Natural killer cell (primary cell): Measurements from ENCODE around the gene GPX3. TPM values are rescaled to one million over a fixed set of nuclear protein-coding genes. Genes with fewer than 3 reads are reported as not detected.

ENCODE experiments used
- ATAC-seq, 3 donors: fragments of 150-1000 bp in 2 of 3; fragments of 200-7000 bp in 1 of 3; cut with Tn5 transposase; 1 replicate in 1 of 3; 2 replicates in 2 of 3; pipeline ENCODE4 v1.10.0; 2021; ENCODE audit warnings: mild to moderate bottlenecking in 2 of 3, moderate library complexity in 2 of 3
- DNase-seq, 2 donors: peaks; one replicate each; pipeline versions ENCODE4 v3.0.0 to v3.0.0-alpha.2; 2013 to 2021; ENCODE audit warnings: mixed read lengths in 1 of 2
- H3K27ac ChIP-seq: one replicate; pipeline ENCODE4 v1.5.1; 2013; ENCODE audit warnings: mild to moderate bottlenecking, low read length
- H3K27me3 ChIP-seq: one replicate; pipeline ENCODE4 v1.6.1; 2013; ENCODE audit warnings: low read length; ENCODE audit not compliant: control insufficient read depth, insufficient read depth
- H3K36me3 ChIP-seq: one replicate; pipeline ENCODE4 v1.6.1; 2013; ENCODE audit warnings: low read length; ENCODE audit not compliant: control insufficient read depth, insufficient read depth
- H3K4me1 ChIP-seq: one replicate; pipeline ENCODE4 v1.6.1; 2013; ENCODE audit warnings: low read length; ENCODE audit not compliant: control insufficient read depth, insufficient read depth
- H3K4me3 ChIP-seq: one replicate; pipeline ENCODE4 v1.5.1; 2013; ENCODE audit warnings: low read length
- H3K9me3 ChIP-seq: one replicate; pipeline ENCODE4 v1.6.1; 2013; ENCODE audit warnings: low read length; ENCODE audit not compliant: control insufficient read depth, insufficient read depth
- H3K27ac Mint-ChIP-seq, 2 donors: one replicate each; pipeline ENCODE4 v1.8.0; 2022; ENCODE audit warnings: mild to moderate bottlenecking in 2 of 2, mixed read lengths in 2 of 2, moderate library complexity in 1 of 2
- H3K27me3 Mint-ChIP-seq, 2 donors: one replicate each; pipeline ENCODE4 v1.8.0; 2022; ENCODE audit warnings: low read depth in 2 of 2, mixed read lengths in 2 of 2
- H3K36me3 Mint-ChIP-seq: one replicate; pipeline ENCODE4 v1.8.0; 2022; ENCODE audit warnings: mixed read lengths
- H3K4me1 Mint-ChIP-seq, 2 donors: one replicate each; pipeline ENCODE4 v1.8.0; 2022; ENCODE audit warnings: mixed read lengths in 2 of 2
- H3K4me3 Mint-ChIP-seq: one replicate; pipeline ENCODE4 v1.8.0; 2022; ENCODE audit warnings: mild to moderate bottlenecking, moderate library complexity, mixed read lengths
- H3K9me3 Mint-ChIP-seq, 2 donors: one replicate each; pipeline ENCODE4 v1.8.0; 2022; ENCODE audit warnings: mixed read lengths in 2 of 2
- CTCF ChIP-seq: fragments of 200-600 bp; IDR thresholded peaks from one replicate; pipeline ENCODE4 v1.8.0; 2022; ENCODE audit warnings: antibody characterized with exemption
- WGBS: methylation state at CpG from one replicate; pipeline ENCODE4 v1.1.7; 2013; ENCODE audit warnings: missing lambda C conversion rate; ENCODE audit not compliant: insufficient coverage; 5-methylcytosine and 5-hydroxymethylcytosine counted together
- intact Hi-C: fragments of 100-400 bp; cut with micrococcal nuclease; formaldehyde crosslinking; loops from one replicate; pipeline ENCODE4 v1.14.2; 2022
- total RNA-seq, 4 donors: library from RNA; stranded (reverse); fragments of 120-200 nt in 1 of 4; gene quantifications; one replicate each; pipeline versions ENCODE4 v1.2.3 to v1.2.4, GENCODE V29; 2013 to 2022

GPX3 gene
- total RNA-seq, 3 donors from 2014 or later (not counting 1 experiment from before 2014, with no cell fraction given): 1.1 TPM; not detected in 2

DNA sequence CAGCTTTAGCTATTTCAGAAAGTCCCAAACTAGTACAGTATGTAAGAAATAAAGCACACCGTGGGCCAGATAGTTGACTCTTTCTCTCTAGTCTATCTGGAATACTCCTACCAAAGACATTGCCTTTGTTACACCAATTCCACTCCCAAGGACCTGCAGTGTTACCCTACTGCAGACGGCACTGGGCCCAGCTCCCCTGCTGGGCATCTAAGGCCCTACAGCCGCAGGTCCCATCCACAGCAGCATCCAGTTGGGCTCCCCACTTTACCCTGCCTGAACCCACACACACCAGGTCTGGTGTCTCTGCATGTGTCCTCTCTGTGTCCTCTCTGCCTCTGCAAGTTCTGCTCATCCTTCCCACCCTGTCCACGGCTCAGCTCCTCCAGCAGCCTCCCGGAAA lies 37.9 kb downstream of the GPX3 start:
- peak overlapping the region; percentile 25 for H3K4me3 Mint-ChIP-seq
- no peak for TF ChIP-seq CTCF
- Histone ChIP-seq H3K27ac (no peak overlapping the region), H3K4me1 (peaks cover 29% of the 10 kb centered on the region), H3K9me3 (no peaks in the 10 kb centered on the region), H3K27me3 (no peaks in the 10 kb centered on the region), H3K36me3 (peaks cover 88% of the 10 kb centered on the region), H3K4me3 (no peak overlapping the region)
- H3K36me3 Mint-ChIP-seq: no peaks in the 10 kb centered on the region
- intact Hi-C loops: no loop called here
- peak overlapping the region; percentile 54 to 80 for H3K27ac Mint-ChIP-seq
- DNase-seq (no peak), ATAC-seq (no peak)
- H3K27me3 Mint-ChIP-seq: no peaks in the 10 kb centered on the region
- 98% methylated on average over 5 of the region's 5 CpGs for whole genome bisulfite sequencing
- peaks cover 13 to 18% of the 10 kb centered on the region in 2 donors for H3K4me1 Mint-ChIP-seq
- no peaks in the 10 kb centered on the region for H3K9me3 Mint-ChIP-seq

DNA sequence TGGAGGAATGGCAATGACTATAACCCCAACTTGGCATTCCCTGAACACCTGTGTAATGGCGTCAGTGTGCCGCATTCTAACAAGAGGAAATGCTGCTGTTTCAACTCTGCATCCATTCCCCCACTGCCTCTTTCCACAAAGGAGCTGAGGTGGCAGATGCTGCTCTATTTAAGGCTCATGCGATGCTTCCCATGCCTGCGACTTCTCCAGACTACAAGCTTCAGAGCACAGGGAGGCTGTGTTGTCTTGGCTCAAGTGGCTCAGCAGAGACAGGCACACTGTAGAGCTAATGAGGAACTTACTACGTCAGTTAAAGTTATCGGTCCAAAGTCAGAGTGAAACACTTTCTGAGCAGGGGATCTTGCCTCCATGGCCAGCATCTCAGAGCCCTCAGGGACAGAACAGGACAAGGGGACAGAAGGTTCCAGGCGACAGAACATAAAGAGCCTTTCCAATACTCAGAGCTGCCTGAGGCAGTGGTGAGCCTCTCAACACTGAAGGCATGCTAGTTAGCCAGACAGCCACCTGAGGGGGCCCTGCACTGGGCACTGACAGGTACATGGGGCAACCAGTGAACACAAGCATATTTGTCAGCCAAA lies 38.6 kb downstream of the GPX3 start:
- peak in 1 of 3 donors; percentile 14 for ATAC-seq

GRCh38 chr5:151060742-151061141 lies 40.4 kb downstream of the GPX3 start:
- Mint-ChIP-seq H3K27ac (peak overlapping the region; percentile 54 to 80), H3K4me1 (peaks cover 24 to 31% of the 10 kb centered on the region in 2 donors), H3K36me3 (no peaks in the 10 kb centered on the region), H3K27me3 (no peaks in the 10 kb centered on the region), H3K9me3 (no peaks in the 10 kb centered on the region), H3K4me3 (no peak overlapping the region)
- peaks cover 70% of the 10 kb centered on the region for H3K36me3 ChIP-seq
- intact Hi-C loops: no loop called here
- no peak for DNase-seq
- no peak overlapping the region for H3K27ac ChIP-seq
- no peak for TF ChIP-seq CTCF
- peaks cover 33% of the 10 kb centered on the region for H3K4me1 ChIP-seq
- no peaks in the 10 kb centered on the region for H3K27me3 ChIP-seq
- no peak for ATAC-seq
- H3K4me3 ChIP-seq: no peak overlapping the region
- no peaks in the 10 kb centered on the region for H3K9me3 ChIP-seq
- WGBS: 94% methylated on average over 6 of the region's 6 CpGs

More for the DNA sequence above, 38.6 kb downstream of the GPX3 start:
- peak in 1 of 2 donors; percentile 28 for DNase-seq
- no peaks in the 10 kb centered on the region for H3K27me3 ChIP-seq
- H3K36me3 ChIP-seq: peaks cover 86% of the 10 kb centered on the region
- Mint-ChIP-seq H3K4me1 (peaks cover 15 to 19% of the 10 kb centered on the region in 2 donors), H3K4me3 (peak overlapping the region; percentile 63), H3K36me3 (no peaks in the 10 kb centered on the region), H3K27me3 (no peaks in the 10 kb centered on the region), H3K27ac (peak overlapping the region; percentile 54 to 80), H3K9me3 (no peaks in the 10 kb centered on the region)
- intact Hi-C loops: no loop called here
- peaks cover 29% of the 10 kb centered on the region for H3K4me1 ChIP-seq
- no peak overlapping the region for H3K4me3 ChIP-seq
- 74% methylated on average over 7 of the region's 7 CpGs for WGBS
- no peaks in the 10 kb centered on the region for H3K9me3 ChIP-seq
- TF ChIP-seq CTCF: no peak
- H3K27ac ChIP-seq: no peak overlapping the region
